Fibroblast of the aortic adventitia (primary cell): ENCODE measurements around the gene WDR90. TPM values are rescaled to one million over a fixed set of nuclear protein-coding genes. Genes with fewer than 3 reads are reported as not detected.

ENCODE experiments used
- DNase-seq: peaks from one replicate; pipeline ENCODE4 v3.0.0-alpha.2; 2010; ENCODE audit warnings: low read depth
- H3K4me3 ChIP-seq: 2 replicates; pipeline ENCODE4 v1.5.1; 2011; ENCODE audit warnings: low read depth, mild to moderate bottlenecking, control low read depth, low read length, moderate library complexity
- total RNA-seq: library from RNA; depleted of rRNA; stranded (reverse); fragments of >200 nt; gene quantifications from 2 replicates; pipeline ENCODE4 v1.2.3, GENCODE V29; 2012; ENCODE audit warnings: low replicate concordance
- TF ChIP-seq, protein P1 (sequence below): IDR thresholded peaks from 2 replicates; pipeline ENCODE4 v1.5.1; 2011; ENCODE audit warnings: mild to moderate bottlenecking, low read length, control low read depth, inconsistent platforms; ENCODE audit not compliant: insufficient read depth

Gene WDR90
- total RNA-seq = 12.7 and 25.0 TPM in 2 replicates

DNA sequence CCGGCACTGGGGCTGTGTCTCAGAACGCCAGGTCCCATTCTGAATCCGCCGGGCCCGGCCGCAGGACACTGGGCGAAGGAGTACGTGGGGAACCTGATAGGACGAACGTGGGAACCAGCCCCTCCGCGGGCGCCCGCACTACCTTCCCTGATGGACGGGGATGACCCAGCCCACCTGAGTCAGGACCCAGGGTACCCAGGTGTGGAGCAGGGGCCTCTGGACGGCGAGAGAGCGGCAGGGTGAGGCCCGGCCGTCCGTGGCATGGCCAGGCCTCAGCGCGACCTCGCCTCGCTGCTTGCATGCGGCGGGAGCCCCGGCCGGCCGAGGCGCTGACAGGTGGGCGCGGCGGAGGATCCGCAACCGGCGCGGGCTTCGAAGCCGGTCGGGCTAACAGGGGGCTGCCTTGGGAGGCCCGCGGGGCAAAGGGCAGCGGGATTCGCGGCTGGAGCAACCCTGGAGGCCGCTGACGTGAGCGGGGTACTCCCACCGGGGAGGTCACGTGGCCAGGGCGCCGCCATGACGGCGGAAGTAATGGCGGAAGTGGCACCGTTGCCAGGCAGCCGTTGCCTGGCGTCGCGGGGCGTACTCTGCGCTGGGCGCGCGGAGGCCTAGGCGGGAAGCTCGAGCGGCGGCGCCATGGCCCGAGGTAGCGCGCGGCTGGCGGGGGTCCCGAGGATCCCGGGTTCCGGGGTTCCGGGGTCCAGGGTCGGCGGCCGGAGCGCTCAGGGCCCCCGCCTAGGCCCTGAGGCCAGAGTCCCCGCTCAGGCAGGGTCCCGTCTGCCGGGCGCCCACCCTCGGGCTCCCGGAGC lies at the start of gene WDR90:
TSS of gene WDR90 (plus strand) at position 585 of the 809 bp plus-strand sequence. CDS start at position 637, 52 bp downstream.
- TF ChIP-seq, protein P1, sequence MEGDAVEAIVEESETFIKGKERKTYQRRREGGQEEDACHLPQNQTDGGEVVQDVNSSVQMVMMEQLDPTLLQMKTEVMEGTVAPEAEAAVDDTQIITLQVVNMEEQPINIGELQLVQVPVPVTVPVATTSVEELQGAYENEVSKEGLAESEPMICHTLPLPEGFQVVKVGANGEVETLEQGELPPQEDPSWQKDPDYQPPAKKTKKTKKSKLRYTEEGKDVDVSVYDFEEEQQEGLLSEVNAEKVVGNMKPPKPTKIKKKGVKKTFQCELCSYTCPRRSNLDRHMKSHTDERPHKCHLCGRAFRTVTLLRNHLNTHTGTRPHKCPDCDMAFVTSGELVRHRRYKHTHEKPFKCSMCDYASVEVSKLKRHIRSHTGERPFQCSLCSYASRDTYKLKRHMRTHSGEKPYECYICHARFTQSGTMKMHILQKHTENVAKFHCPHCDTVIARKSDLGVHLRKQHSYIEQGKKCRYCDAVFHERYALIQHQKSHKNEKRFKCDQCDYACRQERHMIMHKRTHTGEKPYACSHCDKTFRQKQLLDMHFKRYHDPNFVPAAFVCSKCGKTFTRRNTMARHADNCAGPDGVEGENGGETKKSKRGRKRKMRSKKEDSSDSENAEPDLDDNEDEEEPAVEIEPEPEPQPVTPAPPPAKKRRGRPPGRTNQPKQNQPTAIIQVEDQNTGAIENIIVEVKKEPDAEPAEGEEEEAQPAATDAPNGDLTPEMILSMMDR = no peak
- DNase-seq = peak; percentile 86
- H3K4me3 ChIP-seq = peak within 1 kb of the TSS; percentile 76

DNA sequence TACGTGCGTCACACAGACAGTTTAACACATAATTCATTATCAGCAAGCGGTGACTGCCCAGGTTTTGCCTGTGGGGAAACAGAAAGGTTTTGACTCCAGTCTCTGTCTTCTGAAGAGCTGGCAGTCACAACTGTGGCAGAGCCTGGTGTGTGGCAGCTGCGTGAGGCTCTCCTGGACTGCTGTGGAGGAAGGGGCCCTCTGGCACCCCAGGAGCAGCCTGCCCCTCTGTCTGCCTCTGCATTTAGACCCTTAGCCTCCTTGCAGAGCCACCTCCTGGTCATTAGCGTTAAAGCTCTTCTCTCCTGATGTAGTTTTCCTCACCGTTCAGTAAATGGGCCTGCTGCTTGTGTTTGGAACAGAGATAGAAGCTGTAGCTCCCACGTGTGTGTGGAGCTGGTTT lies 48.4 kb upstream of the WDR90 start:
- DNase-seq = no peak
- TF ChIP-seq, protein P1 = peak; percentile 26
- no peak overlapping the region for H3K4me3 ChIP-seq

DNA sequence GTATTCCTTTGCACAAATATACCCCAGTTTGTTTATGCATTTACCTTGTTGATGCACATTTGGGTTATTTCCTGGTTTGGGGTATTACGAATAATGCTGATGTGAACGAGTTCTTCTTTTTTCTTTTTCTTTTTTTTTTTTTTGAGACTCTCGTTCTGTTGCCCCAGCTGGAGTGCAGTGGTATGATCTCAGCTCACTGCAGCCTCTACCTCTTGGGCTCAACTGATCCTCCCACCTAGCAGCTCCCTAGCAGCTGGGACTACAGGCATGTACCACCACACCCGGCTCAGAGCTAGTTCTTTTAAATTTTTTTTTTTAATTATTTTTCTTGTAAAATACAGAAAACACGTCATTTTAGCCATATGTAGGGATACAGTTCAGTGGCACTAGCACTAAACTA lies 45.2 kb upstream of the WDR90 start:
- no peak overlapping the region for H3K4me3 ChIP-seq
- no peak for DNase-seq
- TF ChIP-seq, protein P1 = no peak

DNA sequence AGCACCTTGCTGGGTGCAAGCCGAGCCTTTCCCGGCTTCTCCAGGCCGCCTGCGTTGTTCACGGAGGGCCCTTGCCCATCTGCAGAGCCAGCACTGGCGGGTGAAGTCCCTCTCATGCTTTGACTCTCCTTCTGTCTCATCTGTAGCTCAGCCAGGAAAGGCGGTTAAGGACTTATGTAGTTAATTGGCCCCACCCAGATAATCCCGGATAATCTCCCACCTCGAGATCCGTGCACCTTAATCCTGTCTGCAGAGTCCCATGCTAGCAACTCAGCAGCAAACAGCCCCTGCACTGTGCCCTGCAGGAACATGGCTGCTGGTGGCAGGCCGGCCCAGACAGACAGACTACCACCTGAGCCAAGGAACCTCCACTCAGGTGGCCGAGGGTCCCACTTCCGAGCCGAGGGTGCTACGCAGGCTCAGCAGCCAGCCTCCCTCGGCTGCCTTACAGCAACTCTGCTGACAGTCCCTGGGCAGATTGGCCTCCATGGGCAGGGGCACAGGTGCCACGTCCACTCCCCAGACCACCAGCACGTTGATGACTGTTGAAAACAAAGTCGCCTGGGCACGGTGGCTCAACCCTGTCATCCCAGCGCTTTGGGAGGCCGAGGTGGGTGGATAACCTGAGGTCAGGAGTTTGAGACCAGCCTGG lies 42.4 kb upstream of the WDR90 start:
- DNase-seq = no peak
- TF ChIP-seq, protein P1 = no peak
- no peak overlapping the region for H3K4me3 ChIP-seq

DNA sequence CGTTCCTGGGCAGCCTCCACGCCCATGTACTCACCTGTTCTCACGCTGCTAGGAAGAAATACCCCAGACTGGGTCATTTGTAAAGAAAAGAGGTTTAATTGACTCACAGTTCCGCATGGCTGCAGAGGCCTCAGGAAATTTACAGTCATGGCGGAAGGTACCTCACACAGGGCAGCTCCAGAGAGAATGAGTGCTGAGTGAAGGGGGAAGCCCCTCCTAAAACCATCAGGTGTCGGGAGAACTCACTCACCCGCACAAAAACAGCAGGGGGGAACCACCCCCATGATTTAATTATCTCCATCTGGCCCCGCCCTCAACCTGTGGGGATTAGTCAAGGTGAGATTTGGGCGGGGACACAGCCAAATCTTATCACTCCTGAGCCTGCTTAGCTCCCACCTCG lies 41.1 kb upstream of the WDR90 start:
- no peak for DNase-seq
- no peak overlapping the region for H3K4me3 ChIP-seq
- TF ChIP-seq, protein P1 = no peak

DNA sequence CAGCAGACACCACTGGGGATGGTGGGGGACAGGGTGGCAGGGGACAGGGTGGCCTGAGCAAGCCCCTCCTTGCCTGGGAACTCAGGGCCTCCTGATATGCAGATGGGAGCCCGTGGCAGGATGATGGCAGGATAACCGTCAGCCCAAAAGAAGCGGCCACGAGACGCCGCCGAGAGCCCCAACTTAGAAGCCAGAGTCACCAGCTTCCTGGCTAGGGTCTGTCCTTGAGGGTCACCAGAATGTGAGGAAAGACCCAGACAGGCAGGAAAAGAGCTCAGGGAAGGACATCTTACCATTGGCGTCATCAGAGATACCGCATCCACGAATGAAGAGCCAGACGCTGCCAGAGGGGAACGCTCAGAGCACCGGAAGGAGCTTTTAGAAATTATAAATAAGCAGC lies 39.8 kb upstream of the WDR90 start:
- TF ChIP-seq, protein P1 = no peak
- DNase-seq = no peak
- H3K4me3 ChIP-seq = no peak overlapping the region
